PC-3 (cell line): ENCODE measurements around the gene SLC6A11. TPM values are rescaled to one million over a fixed set of nuclear protein-coding genes. Genes with fewer than 3 reads are reported as not detected.

ENCODE experiments used
- ATAC-seq: fragments of 200-7000 bp; cut with Tn5 transposase; 2 replicates; pipeline ENCODE4 v1.9.1; 2020; ENCODE audit warnings: mild to moderate bottlenecking, moderate library complexity
- BruUV-seq: library from RNA; stranded (reverse); fragments of 400-500 nt; replicated peaks from 2 replicates; lab custom pipeline; 2021; lab: Mats Ljungman, UMichigan
- CTCF ChIA-PET: fragments of 300-600 bp; sonication (Branson Sonifier 250); formaldehyde crosslinking; loops from one replicate; lab custom pipeline; 2022; ENCODE audit warnings: antibody characterized with exemption; lab: Charles Lee
- POLR2A ChIA-PET: fragments of 300-600 bp; sonication (Branson Sonifier 250); formaldehyde crosslinking; loops from one replicate; lab custom pipeline; 2022; ENCODE audit warnings: antibody characterized with exemption; ENCODE audit not compliant: unreplicated experiment; lab: Charles Lee
- DNase-seq: peaks from one replicate; pipeline ENCODE4 v3.0.0-alpha.2; 2015
- H2AFZ ChIP-seq: fragments of 300-600 bp; sonication (generic); 2 replicates; pipeline ENCODE4 v1.6.0; 2016; ENCODE audit warnings: antibody characterized with exemption, low read length
- H3F3A ChIP-seq: fragments of 300-600 bp; sonication (generic); one replicate; pipeline ENCODE4 v1.6.0; 2017; ENCODE audit warnings: antibody characterized with exemption, low read length, control low read depth, mild to moderate bottlenecking; ENCODE audit not compliant: unreplicated experiment
- H3K27ac ChIP-seq: fragments of 300-600 bp; sonication (generic); 2 replicates; pipeline ENCODE4 v1.5.1; 2016; ENCODE audit warnings: mild to moderate bottlenecking, low read length
- H3K27me3 ChIP-seq: fragments of 300-600 bp; sonication (generic); 2 replicates; pipeline ENCODE4 v1.6.1; 2016; ENCODE audit warnings: low read length, mixed read lengths
- H3K36me3 ChIP-seq: fragments of 300-600 bp; sonication (generic); 2 replicates; pipeline ENCODE4 v1.6.1; 2016; ENCODE audit warnings: low read depth, mixed run types, low read length, mixed read lengths
- H3K4me1 ChIP-seq: fragments of 300-600 bp; sonication (generic); 2 replicates; pipeline ENCODE4 v1.5.1; 2016; ENCODE audit warnings: low read length; ENCODE audit not compliant: insufficient read depth
- H3K4me2 ChIP-seq: fragments of 300-600 bp; sonication (generic); 2 replicates; pipeline ENCODE4 v1.6.0; 2016; ENCODE audit warnings: low read length
- H3K4me3 ChIP-seq: fragments of 300-600 bp; sonication (generic); 2 replicates; pipeline ENCODE4 v1.5.1; 2016; ENCODE audit warnings: mild to moderate bottlenecking, low read length, mixed read lengths
- H3K79me2 ChIP-seq: fragments of 300-600 bp; sonication (generic); 2 replicates; pipeline ENCODE4 v1.6.1; 2017; ENCODE audit warnings: low read length, mixed read lengths
- H3K9ac ChIP-seq: fragments of 300-600 bp; sonication (generic); 2 replicates; pipeline ENCODE4 v1.6.0; 2016; ENCODE audit warnings: mild to moderate bottlenecking, low read length
- H3K9me2 ChIP-seq: fragments of 300-600 bp; sonication (generic); replicated peaks from 2 replicates; pipeline ENCODE4 v1.6.1; 2016; ENCODE audit warnings: mixed run types, low read length, mixed read lengths
- H3K9me3 ChIP-seq: fragments of 300-600 bp; sonication (generic); 2 replicates; pipeline ENCODE4 v1.6.1; 2016; ENCODE audit warnings: low read length, mixed read lengths
- H4K20me1 ChIP-seq: fragments of 300-600 bp; sonication (generic); 2 replicates; pipeline ENCODE4 v1.6.1; 2016; ENCODE audit warnings: low read length, mixed read lengths
- EZH2 ChIP-seq: fragments of 300-600 bp; sonication (generic); IDR thresholded peaks from one replicate; pipeline ENCODE4 v1.6.1; 2017; ENCODE audit warnings: antibody characterized with exemption, mild to moderate bottlenecking, low read length; ENCODE audit not compliant: unreplicated experiment
- EZH2phosphoT487 ChIP-seq: fragments of 300-600 bp; sonication (generic); IDR thresholded peaks from 2 replicates; pipeline ENCODE4 v1.6.1; 2018; ENCODE audit warnings: mild to moderate bottlenecking, antibody characterized with exemption, low read length, borderline replicate concordance
- intact Hi-C: fragments of 100-400 bp; cut with micrococcal nuclease; formaldehyde crosslinking; loops from 2 replicates; pipeline ENCODE4 v1.9.0; 2023
- total RNA-seq: library from RNA; depleted of rRNA; stranded (reverse); fragments of >200 nt; gene quantifications from 2 replicates; pipeline ENCODE4 v1.2.3, GENCODE V29; 2014
- TF ChIP-seq, protein P1 (sequence below): fragments of 300-600 bp; sonication (generic); conservative IDR thresholded peaks from 2 replicates; pipeline ENCODE4 v1.5.1; 2017; ENCODE audit warnings: antibody characterized with exemption, low read depth, mild to moderate bottlenecking, low read length

Gene SLC6A11
- total RNA-seq, 1 experiment from 2014 or later = 34.0 TPM

DNA sequence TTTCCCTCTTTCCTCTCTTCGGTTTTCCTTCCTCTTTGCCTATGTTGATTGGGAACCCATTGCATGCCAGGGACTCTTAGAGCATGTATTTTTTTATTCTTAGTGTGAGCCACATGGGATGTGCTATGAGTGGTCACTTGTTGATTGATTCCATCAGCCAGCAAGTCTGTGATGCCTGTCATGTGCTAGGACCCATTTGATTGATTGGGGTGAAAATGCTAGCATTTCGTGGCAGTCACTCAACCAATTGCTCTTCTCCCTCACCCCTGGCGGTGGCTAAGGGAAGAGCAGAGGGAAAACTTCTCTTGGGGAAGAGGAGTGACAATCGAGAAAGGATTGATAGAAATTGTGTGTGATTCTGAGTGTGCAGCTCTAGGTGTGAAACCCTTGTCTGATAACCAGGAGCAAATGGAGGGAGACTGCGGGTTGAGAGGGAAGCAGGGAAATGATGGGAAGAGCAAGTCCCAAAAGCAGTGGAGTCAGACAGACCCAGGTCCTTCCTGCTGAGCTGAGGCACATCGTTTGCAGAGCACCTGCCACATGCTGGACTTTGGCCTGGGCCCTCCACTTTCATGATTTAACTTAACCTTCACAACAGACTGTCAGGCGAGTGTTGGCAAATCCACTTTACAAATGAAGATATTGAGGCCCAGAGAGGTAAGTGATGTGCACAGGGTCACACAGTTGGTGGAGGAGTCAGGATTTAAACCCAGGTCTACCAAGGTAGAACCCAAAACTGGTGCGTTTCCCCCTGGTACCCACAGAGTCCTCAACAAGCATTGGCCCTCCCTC is 40.0 kb downstream of the SLC6A11 start:
- intact Hi-C loops = no loop called here
- Histone ChIP-seq H3K9me2 (no peaks in the 10 kb centered on the region), H3K9me3 (no peaks in the 10 kb centered on the region), H3K36me3 (peaks cover 7% of the 10 kb centered on the region; the same call in 1 of the 2 replicates), H3K27ac (no peak overlapping the region), H3K79me2 (no peaks in the 10 kb centered on the region), H3K9ac (no peak overlapping the region), H3K4me2 (no peak overlapping the region), H3F3A (no peaks in the 10 kb centered on the region), H4K20me1 (no peaks in the 10 kb centered on the region), H3K27me3 (no peaks in the 10 kb centered on the region), H3K4me3 (no peak overlapping the region), H2AFZ (no peak overlapping the region), H3K4me1 (no peaks in the 10 kb centered on the region)
- ChIA-PET CTCF (no interaction called here), POLR2A (no interaction called here)
- no TSS peak for BruUV-seq
- no peak for ATAC-seq
- no peak for DNase-seq
- TF ChIP-seq, protein P1, sequence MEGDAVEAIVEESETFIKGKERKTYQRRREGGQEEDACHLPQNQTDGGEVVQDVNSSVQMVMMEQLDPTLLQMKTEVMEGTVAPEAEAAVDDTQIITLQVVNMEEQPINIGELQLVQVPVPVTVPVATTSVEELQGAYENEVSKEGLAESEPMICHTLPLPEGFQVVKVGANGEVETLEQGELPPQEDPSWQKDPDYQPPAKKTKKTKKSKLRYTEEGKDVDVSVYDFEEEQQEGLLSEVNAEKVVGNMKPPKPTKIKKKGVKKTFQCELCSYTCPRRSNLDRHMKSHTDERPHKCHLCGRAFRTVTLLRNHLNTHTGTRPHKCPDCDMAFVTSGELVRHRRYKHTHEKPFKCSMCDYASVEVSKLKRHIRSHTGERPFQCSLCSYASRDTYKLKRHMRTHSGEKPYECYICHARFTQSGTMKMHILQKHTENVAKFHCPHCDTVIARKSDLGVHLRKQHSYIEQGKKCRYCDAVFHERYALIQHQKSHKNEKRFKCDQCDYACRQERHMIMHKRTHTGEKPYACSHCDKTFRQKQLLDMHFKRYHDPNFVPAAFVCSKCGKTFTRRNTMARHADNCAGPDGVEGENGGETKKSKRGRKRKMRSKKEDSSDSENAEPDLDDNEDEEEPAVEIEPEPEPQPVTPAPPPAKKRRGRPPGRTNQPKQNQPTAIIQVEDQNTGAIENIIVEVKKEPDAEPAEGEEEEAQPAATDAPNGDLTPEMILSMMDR = 0 out of 2 replicates have a peak, but pooled peaks have one; percentile 23
- TF ChIP-seq EZH2 (no peak), EZH2phosphoT487 (no peak)

DNA sequence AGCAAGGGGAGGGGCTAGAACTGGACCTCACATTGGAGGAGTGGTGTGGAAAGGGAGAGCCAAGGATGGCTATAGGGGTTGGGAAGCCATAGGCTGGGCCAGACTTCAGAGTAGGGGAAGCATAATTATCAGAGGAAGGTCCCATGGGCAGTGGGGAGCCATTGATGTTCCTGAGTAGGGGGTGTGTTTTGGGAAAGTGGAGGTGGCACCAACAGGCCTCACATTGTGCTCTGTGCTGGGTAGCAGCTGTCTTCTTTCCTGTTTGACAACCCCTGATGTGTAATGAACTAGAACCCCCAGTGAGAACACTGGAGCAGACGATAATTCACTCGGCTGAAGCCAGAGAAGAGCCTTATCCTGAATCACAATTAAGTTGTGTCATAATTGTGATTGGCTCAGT is 41.2 kb downstream of the SLC6A11 start:
- Histone ChIP-seq H2AFZ (no peak overlapping the region), H3K27me3 (no peaks in the 10 kb centered on the region), H3K9ac (no peak overlapping the region), H3K4me2 (no peak overlapping the region), H3F3A (no peaks in the 10 kb centered on the region), H3K9me2 (no peaks in the 10 kb centered on the region), H3K36me3 (peaks cover 7% of the 10 kb centered on the region; the same call in 1 of the 2 replicates), H3K27ac (no peak overlapping the region), H4K20me1 (no peaks in the 10 kb centered on the region), H3K4me3 (no peak overlapping the region), H3K9me3 (no peaks in the 10 kb centered on the region), H3K4me1 (no peaks in the 10 kb centered on the region), H3K79me2 (no peaks in the 10 kb centered on the region)
- ATAC-seq (no peak), DNase-seq (no peak)
- TF ChIP-seq, protein P1 = no peak
- TF ChIP-seq EZH2phosphoT487 (no peak), EZH2 (no peak)
- intact Hi-C loops = no loop called here
- BruUV-seq = no TSS peak
- ChIA-PET POLR2A (no interaction called here), CTCF (no interaction called here)

DNA sequence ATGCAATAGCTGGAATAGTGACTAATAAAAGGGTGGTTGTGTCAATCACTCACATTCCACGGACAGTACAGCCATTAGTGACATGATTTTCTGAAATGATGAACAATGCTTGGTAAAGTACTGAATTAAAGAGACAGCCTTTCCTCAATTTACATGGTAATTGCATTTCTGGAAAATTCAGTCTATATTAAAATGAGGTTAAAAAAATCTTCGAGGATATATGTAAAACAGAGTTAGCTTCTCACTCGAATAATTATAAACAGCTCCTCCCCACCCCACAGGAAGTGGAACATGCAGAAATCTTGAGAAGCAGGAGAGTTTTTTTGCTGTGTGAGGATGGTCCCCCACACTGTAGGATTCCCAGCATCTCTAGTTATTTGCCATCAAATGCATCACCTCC is 42.1 kb downstream of the SLC6A11 start:
- H4K20me1 ChIP-seq = no peaks in the 10 kb centered on the region
- no peaks in the 10 kb centered on the region for H3K27me3 ChIP-seq
- H3K27ac ChIP-seq = no peak overlapping the region
- CTCF ChIA-PET = no interaction called here
- H3K9ac ChIP-seq = no peak overlapping the region
- BruUV-seq = no TSS peak
- H2AFZ ChIP-seq = no peak overlapping the region
- TF ChIP-seq EZH2 = no peak
- TF ChIP-seq, protein P1 = no peak
- TF ChIP-seq EZH2phosphoT487 = no peak
- no peak overlapping the region for H3K4me3 ChIP-seq
- H3K79me2 ChIP-seq = no peaks in the 10 kb centered on the region
- intact Hi-C loops = no loop called here
- DNase-seq = no peak
- H3K36me3 ChIP-seq = peaks cover 7% of the 10 kb centered on the region; the same call in 1 of the 2 replicates
- H3K4me1 ChIP-seq = no peaks in the 10 kb centered on the region
- no peak for ATAC-seq
- H3F3A ChIP-seq = no peaks in the 10 kb centered on the region
- H3K9me2 ChIP-seq = no peaks in the 10 kb centered on the region
- POLR2A ChIA-PET = no interaction called here
- H3K4me2 ChIP-seq = no peak overlapping the region
- H3K9me3 ChIP-seq = no peaks in the 10 kb centered on the region
